H9 (cell line): ENCODE results near the gene PGK1. TPM values are rescaled to one million over a fixed set of nuclear protein-coding genes. Genes with fewer than 3 reads are reported as not detected.
A peak's percentile ranks its signal among the peaks of the same experiment; 100 is the strongest.

Experiments
- DNase-seq: peaks from one replicate; pipeline ENCODE4 v3.0.0-alpha.2; 2017
- H2AFZ ChIP-seq: one replicate; pipeline ENCODE4 v1.6.1; 2013; ENCODE audit warnings: mild to moderate bottlenecking, low read length, control low read depth, moderate library complexity
- H2AK5ac ChIP-seq: 2 replicates; pipeline ENCODE4 v1.6.1; 2013; ENCODE audit warnings: low read length, control low read depth, mixed read lengths; ENCODE audit not compliant: insufficient read length
- H2BK120ac ChIP-seq: one replicate; pipeline ENCODE4 v1.6.1; 2013; ENCODE audit warnings: low read depth, mild to moderate bottlenecking, low read length, control low read depth, inconsistent platforms; ENCODE audit not compliant: poor library complexity, severe bottlenecking
- H2BK12ac ChIP-seq: 2 replicates; pipeline ENCODE4 v1.6.1; 2013; ENCODE audit warnings: low read length, control low read depth, mixed read lengths, low read depth; ENCODE audit not compliant: insufficient read length
- H2BK15ac ChIP-seq: 2 replicates; pipeline ENCODE4 v1.6.1; 2013; ENCODE audit warnings: low read depth, low read length, control low read depth
- H2BK20ac ChIP-seq: one replicate; pipeline ENCODE4 v1.6.1; 2013; ENCODE audit warnings: low read depth, mild to moderate bottlenecking, low read length, control low read depth, inconsistent platforms; ENCODE audit not compliant: poor library complexity, severe bottlenecking
- H2BK5ac ChIP-seq: 2 replicates; pipeline ENCODE4 v1.6.1; 2013; ENCODE audit warnings: low read length, control low read depth, mixed read lengths; ENCODE audit not compliant: insufficient read length
- H3K14ac ChIP-seq: 2 replicates; pipeline ENCODE4 v1.6.1; 2013; ENCODE audit warnings: low read length, control low read depth; ENCODE audit not compliant: insufficient read depth
- H3K18ac ChIP-seq: 2 replicates; pipeline ENCODE4 v1.6.1; 2013; ENCODE audit warnings: low read depth, mild to moderate bottlenecking, mixed read lengths, low read length, control low read depth; ENCODE audit not compliant: insufficient read length
- H3K23ac ChIP-seq: 2 replicates; pipeline ENCODE4 v1.6.1; 2013; ENCODE audit warnings: low read length, control low read depth, mixed read lengths, low read depth; ENCODE audit not compliant: insufficient read length
- H3K23me2 ChIP-seq: 2 replicates; pipeline ENCODE4 v1.6.1; 2013; ENCODE audit warnings: low read depth, mild to moderate bottlenecking, mixed read lengths, low read length, control low read depth; ENCODE audit not compliant: insufficient read length, poor library complexity, severe bottlenecking
- H3K27ac ChIP-seq: 2 replicates; pipeline ENCODE4 v1.5.1; 2013; ENCODE audit warnings: low read length, control low read depth, mixed read lengths, low read depth; ENCODE audit not compliant: insufficient read length
- H3K27me3 ChIP-seq: 2 replicates; pipeline ENCODE4 v1.6.1; 2013; ENCODE audit warnings: low read length, control low read depth, inconsistent platforms; ENCODE audit not compliant: insufficient read depth
- H3K4ac ChIP-seq: 2 replicates; pipeline ENCODE4 v1.6.1; 2013; ENCODE audit warnings: low read depth, mild to moderate bottlenecking, control low read depth, inconsistent platforms, low read length, moderate library complexity
- H3K4me1 ChIP-seq: 2 replicates; pipeline ENCODE4 v1.6.1; 2013; ENCODE audit warnings: low read length, control low read depth, inconsistent platforms; ENCODE audit not compliant: insufficient read depth
- H3K4me2 ChIP-seq: 2 replicates; pipeline ENCODE4 v1.6.1; 2013; ENCODE audit warnings: low read length, control low read depth, mixed read lengths; ENCODE audit not compliant: insufficient read length, insufficient read depth
- H3K56ac ChIP-seq: 2 replicates; pipeline ENCODE4 v1.6.1; 2013; ENCODE audit warnings: low read depth, mild to moderate bottlenecking, mixed read lengths, low read length, control low read depth; ENCODE audit not compliant: insufficient read length
- H3K79me1 ChIP-seq: 2 replicates; pipeline ENCODE4 v1.6.1; 2013; ENCODE audit warnings: low read depth, mild to moderate bottlenecking, moderate library complexity, low read length, control low read depth, inconsistent platforms; ENCODE audit not compliant: insufficient read depth, poor library complexity, severe bottlenecking
- H3K79me2 ChIP-seq: 2 replicates; pipeline ENCODE4 v1.6.1; 2013; ENCODE audit warnings: low read length, control low read depth, inconsistent platforms; ENCODE audit not compliant: insufficient read depth
- H3K9ac ChIP-seq: 2 replicates; pipeline ENCODE4 v1.6.1; 2013; ENCODE audit warnings: low read length, control low read depth, mixed read lengths; ENCODE audit not compliant: insufficient read length; ENCODE audit errors: extremely low read depth
- H3K9me3 ChIP-seq: one replicate; pipeline ENCODE4 v1.6.1; 2013; ENCODE audit warnings: low read depth, low read length, inconsistent platforms; ENCODE audit not compliant: control insufficient read depth
- H3T11ph ChIP-seq: one replicate; pipeline ENCODE4 v1.6.1; 2013; ENCODE audit warnings: mild to moderate bottlenecking, low read length, control low read depth, inconsistent platforms
- H4K20me1 ChIP-seq: one replicate; pipeline ENCODE4 v1.6.1; 2013; ENCODE audit not compliant: control insufficient read depth, insufficient read length, insufficient read depth
- H4K5ac ChIP-seq: 2 replicates; pipeline ENCODE4 v1.6.1; 2013; ENCODE audit warnings: low read depth, mild to moderate bottlenecking, mixed read lengths, low read length, control low read depth; ENCODE audit not compliant: insufficient read length
- H4K8ac ChIP-seq: replicated peaks from 2 replicates; pipeline ENCODE4 v1.6.1; 2013; ENCODE audit warnings: low read length, control low read depth, mixed read lengths, low read depth; ENCODE audit not compliant: insufficient read length
- H4K91ac ChIP-seq: 2 replicates; pipeline ENCODE4 v1.6.1; 2013; ENCODE audit warnings: low read depth, mild to moderate bottlenecking, moderate library complexity, mixed read lengths, low read length, control low read depth; ENCODE audit not compliant: insufficient read length
- H3K27ac Mint-ChIP-seq, 3 experiments: 2 replicates in 2 of 3; 3 replicates in 1 of 3; pipeline ENCODE4 v1.8.0; 2020 to 2021; ENCODE audit warnings: mixed read lengths in 3 of 3, mild to moderate bottlenecking in 1 of 3, moderate library complexity in 1 of 3
- H3K27me3 Mint-ChIP-seq: 2 replicates; pipeline ENCODE4 v1.8.0; 2021; ENCODE audit warnings: low read depth, mild to moderate bottlenecking, moderate library complexity, mixed read lengths
- H3K36me3 Mint-ChIP-seq, 3 experiments: 2 replicates in 2 of 3; 3 replicates in 1 of 3; pipeline ENCODE4 v1.8.0; 2020 to 2021; ENCODE audit warnings: low read depth in 3 of 3, mixed read lengths in 3 of 3; ENCODE audit not compliant: insufficient read depth in 1 of 3
- H3K4me1 Mint-ChIP-seq, 2 experiments: 2 replicates each; pipeline ENCODE4 v1.8.0; 2020; ENCODE audit warnings: mixed read lengths in 2 of 2
- H3K4me3 Mint-ChIP-seq, 2 experiments: 2 replicates in 1 of 2; 3 replicates in 1 of 2; pipeline ENCODE4 v1.8.0; 2020 to 2021; ENCODE audit warnings: mild to moderate bottlenecking in 2 of 2, mixed read lengths in 2 of 2, moderate library complexity in 1 of 2
- H3K9me3 Mint-ChIP-seq, 2 experiments: 2 replicates in 1 of 2; 3 replicates in 1 of 2; pipeline ENCODE4 v1.8.0; 2020; ENCODE audit warnings: mild to moderate bottlenecking in 2 of 2, mixed read lengths in 2 of 2, moderate library complexity in 1 of 2
- CTCF ChIP-seq: fragments of 200-600 bp; sonication (generic); conservative IDR thresholded peaks from 3 replicates; pipeline ENCODE4 v1.8.0; 2021; ENCODE audit warnings: antibody characterized with exemption, mild to moderate bottlenecking
- total RNA-seq: library from RNA; stranded (reverse); gene quantifications from 2 replicates; pipeline ENCODE4 v1.2.1, GENCODE V29; 2021

PGK1 gene
- total RNA-seq, 1 experiment from 2014 or later: 581 TPM

- H3K23me2 ChIP-seq: no peaks in the 10 kb centered on the region
- H4K8ac ChIP-seq: no peak overlapping the region
- peaks cover 2% of the 10 kb centered on the region for H4K20me1 ChIP-seq
- no peak overlapping the region for H2AFZ ChIP-seq
- H3K4me1 ChIP-seq: no peaks in the 10 kb centered on the region
- H3K27ac ChIP-seq: no peak overlapping the region
- H3K4me2 ChIP-seq: no peak overlapping the region
- H3K56ac ChIP-seq: no peak overlapping the region
- no peaks in the 10 kb centered on the region for H3K79me1 ChIP-seq
- no peak overlapping the region for H3K4me3 Mint-ChIP-seq
- H3K27me3 ChIP-seq: no peaks in the 10 kb centered on the region
- no peak overlapping the region for H2AK5ac ChIP-seq
- peaks cover 25% of the 10 kb centered on the region for H3K9me3 ChIP-seq
- no peak overlapping the region for H2BK20ac ChIP-seq
- peak overlapping the region in 1 of 3 experiments; percentile 58; a peak in 1 of 7 replicates for H3K27ac Mint-ChIP-seq
- H4K91ac ChIP-seq: no peak overlapping the region
- H3K79me2 ChIP-seq: peaks cover 2% of the 10 kb centered on the region; the same call in 1 of the 2 replicates
- no peak for DNase-seq
- no peak overlapping the region for H3K14ac ChIP-seq
- no peaks in the 10 kb centered on the region; a peak in 2 of 4 replicates for H3K4me1 Mint-ChIP-seq
- H2BK15ac ChIP-seq: no peak overlapping the region
- H3K23ac ChIP-seq: no peak overlapping the region
- H3T11ph ChIP-seq: no peak overlapping the region
- H3K9ac ChIP-seq: no peak overlapping the region
- peaks cover 64 to 68% of the 10 kb centered on the region in 2 experiments for H3K9me3 Mint-ChIP-seq
- H3K18ac ChIP-seq: no peak overlapping the region
- no peak overlapping the region for H2BK12ac ChIP-seq
- peaks cover 56 to 91% (median 87%) of the 10 kb centered on the region in 3 experiments for H3K36me3 Mint-ChIP-seq
- no peak overlapping the region for H3K4ac ChIP-seq
- no peak overlapping the region for H2BK5ac ChIP-seq
- no peak for TF ChIP-seq CTCF
- H4K5ac ChIP-seq: no peak overlapping the region
- no peak overlapping the region for H2BK120ac ChIP-seq
- no peaks in the 10 kb centered on the region for H3K27me3 Mint-ChIP-seq
Observed at GRCh38 chrX:78116365-78116764, 12.3 kb downstream of the PGK1 start.
